Gastrocnemius medialis (tissue), 4 donors: ENCODE results near the gene ZNF277.

Experiments
- CTCF ChIP-seq, 5 experiments: fragments of 450-650 bp in 3 of 5; fragments of 200-600 bp in 2 of 5; sonication (generic) in 2 of 5; IDR thresholded peaks in 4 of 5; conservative IDR thresholded peaks in 1 of 5; 1 replicate in 4 of 5; 2 replicates in 1 of 5; pipeline ENCODE4 v1.5.1; 2016 to 2019; ENCODE audit warnings: antibody characterized with exemption in 5 of 5, mild to moderate bottlenecking in 3 of 5, moderate library complexity in 3 of 5
- POLR2A ChIP-seq, 2 donors: fragments of 450-650 bp; IDR thresholded peaks; one replicate each; pipeline ENCODE4 v1.6.1; 2017; ENCODE audit warnings: antibody characterized with exemption in 2 of 2, mild to moderate bottlenecking in 2 of 2, moderate library complexity in 2 of 2

GRCh38 chr7:112262855-112263487, 56.5 kb downstream of the ZNF277 start:
- TF ChIP-seq POLR2A (IDR thresholded peaks at IDR 0.05) (no peak), CTCF (IDR thresholded peaks at IDR 0.05 in 4 of 5, conservative IDR thresholded peaks at IDR 0.05 in 1 of 5) (no peak)
